H1 (cell line): ENCODE data around the gene PRRT2. TPM values are rescaled to one million over a fixed set of nuclear protein-coding genes. Genes with fewer than 3 reads are reported as not detected.

Experiments used
- ATF3 ChIP-seq: IDR thresholded peaks from 2 replicates; pipeline ENCODE4 v1.6.1; 2011; ENCODE audit warnings: low read depth, mild to moderate bottlenecking, low read length; ENCODE audit not compliant: insufficient read depth
- CREB1 ChIP-seq: IDR thresholded peaks from 2 replicates; pipeline ENCODE4 v1.6.1; 2012; ENCODE audit warnings: inconsistent platforms
- FOSL1 ChIP-seq: IDR thresholded peaks from 2 replicates; pipeline ENCODE4 v1.6.1; 2011; ENCODE audit warnings: mild to moderate bottlenecking, low read depth, low read length, moderate library complexity; ENCODE audit not compliant: insufficient read depth
- KDM1A ChIP-seq: fragments of 200-600, 300-600 bp; sonication (generic); IDR thresholded peaks from 2 replicates; pipeline ENCODE4 v1.7.1; 2016; ENCODE audit warnings: mild to moderate bottlenecking, low read length, borderline replicate concordance
- NANOG ChIP-seq: IDR thresholded peaks from 2 replicates; pipeline ENCODE4 v1.6.1; 2011; ENCODE audit warnings: low read length, low read depth, mild to moderate bottlenecking, inconsistent platforms; ENCODE audit not compliant: insufficient read depth, poor library complexity, severe bottlenecking
- RNF2 ChIP-seq: fragments of 200-900, 300-1000 bp; sonication (generic); IDR thresholded peaks from 2 replicates; pipeline ENCODE4 v1.7.1; 2016; ENCODE audit warnings: borderline replicate concordance, low read depth, mild to moderate bottlenecking, antibody characterized with exemption, low read length; ENCODE audit not compliant: poor library complexity, severe bottlenecking; ENCODE audit errors: missing control alignments
- SAP30 ChIP-seq: fragments of 300-600 bp; sonication (generic); IDR thresholded peaks from 2 replicates; pipeline ENCODE4 v1.7.1; 2012; ENCODE audit warnings: low read length, moderate library complexity, mild to moderate bottlenecking, inconsistent platforms; ENCODE audit not compliant: insufficient read depth, insufficient replicate concordance
- TEAD4 ChIP-seq: IDR thresholded peaks from 2 replicates; pipeline ENCODE4 v1.6.1; 2012; ENCODE audit warnings: low read depth, low read length, inconsistent platforms, mixed read lengths
- polyA plus RNA-seq, 7 experiments: library from polyadenylated mRNA; depleted of rRNA in 3 of 7; stranded (reverse) in 5 of 7; unstranded in 2 of 7; fragments of >200 nt in 5 of 7; fragments of 200-250 nt in 2 of 7; gene quantifications; 1 replicate in 5 of 7; 2 replicates in 1 of 7; 4 replicates in 1 of 7; pipeline versions ENCODE4 v1.2.1 to v1.2.3, GENCODE V29; 2011 to 2013; ENCODE audit warnings: missing spikeins in 2 of 7, mixed read lengths in 2 of 7
- total RNA-seq: library from RNA; stranded (reverse); fragmentation: NEBNext Ultra II Directional; extraction: Animal tissue kit (Norgen Biotek cat#: 25700); gene quantifications from 2 replicates; pipeline ENCODE4 v1.2.1, GENCODE V29; 2021

PRRT2 gene
- total and polyA plus RNA-seq, 2 of the 8 experiments (the other 6 are each of a cell fraction or from before 2014, with no cell fraction given) = 12.8 to 32.6 TPM

- TF ChIP-seq RNF2 (no peak), SAP30 (peak; percentile 48), FOSL1 (no peak), KDM1A (peak; percentile 91), TEAD4 (peak; percentile 52; the same call in 1 of the 2 replicates), NANOG (no peak), ATF3 (no peak), CREB1 (peak; percentile 71)
Observed at GRCh38 chr16:29805232-29806098, 6.5 kb upstream of the PRRT2 start (continued).
